Measurements from ENCODE around the gene C9orf85.
"Not testable (repeated sequence)": the region's sequence is repeated elsewhere in the genome, so short reads cannot be mapped to it uniquely, and the experiment has no call there.

C9orf85 gene

GRCh38 chr9:71944754-71945375, 33.4 kb downstream of the C9orf85 start:
- no peak for DNase-seq

GRCh38 chr9:71954652-71955051, 43.2 kb downstream of the C9orf85 start:
- DNase-seq: not testable (repeated sequence)

- DNase-seq: no peak
Measured at GRCh38 chr9:71955300-71955915, 44.0 kb downstream of the C9orf85 start.

- no peak for DNase-seq
Measured at GRCh38 chr9:71962328-71962727, 50.9 kb downstream of the C9orf85 start.

GRCh38 chr9:71963471-71963996, 52.1 kb downstream of the C9orf85 start:
- DNase-seq: not testable (repeated sequence)

- DNase-seq: no peak
Measured at GRCh38 chr9:71965403-71965802, 54.0 kb downstream of the C9orf85 start.

- DNase-seq: no peak
Measured at GRCh38 chr9:71966601-71967000, 55.2 kb downstream of the C9orf85 start.

- DNase-seq: no peak
Measured at GRCh38 chr9:71968541-71969090, 57.2 kb downstream of the C9orf85 start.

- DNase-seq: no peak
Measured at GRCh38 chr9:71975833-71976232, 64.4 kb downstream of the C9orf85 start.

GRCh38 chr9:71977003-71977402, 65.6 kb downstream of the C9orf85 start:
- DNase-seq: no peak

GRCh38 chr9:71980266-71981190, 69.1 kb downstream of the C9orf85 start:
- DNase-seq: no peak

GRCh38 chr9:71981944-71982343, 70.5 kb downstream of the C9orf85 start:
- DNase-seq: no peak

GRCh38 chr9:71984403-71984802, 73.0 kb downstream of the C9orf85 start:
- no peak for DNase-seq

GRCh38 chr9:71984831-71985281, 73.4 kb downstream of the C9orf85 start:
- no peak for DNase-seq

- no peak for DNase-seq
Measured at GRCh38 chr9:71985297-71985911, 74.0 kb downstream of the C9orf85 start.

- DNase-seq: no peak
Measured at GRCh38 chr9:71986900-71987299, 75.5 kb downstream of the C9orf85 start.

GRCh38 chr9:71987471-71988371, 76.3 kb downstream of the C9orf85 start:
- DNase-seq: no peak

GRCh38 chr9:71990466-71990865, 79.0 kb downstream of the C9orf85 start:
- DNase-seq: no peak

GRCh38 chr9:72005451-72005850, 94.0 kb downstream of the C9orf85 start:
- no peak for DNase-seq

- DNase-seq: no peak
Measured at GRCh38 chr9:72006501-72006900, 95.1 kb downstream of the C9orf85 start.

GRCh38 chr9:72007726-72008125, 96.3 kb downstream of the C9orf85 start:
- DNase-seq: not testable (repeated sequence)
